ENCODE results near the gene SH3PXD2A.

SH3PXD2A gene

GRCh38 chr10:103629581-103629980 is 225.8 kb downstream of the SH3PXD2A start:
- DNase-seq, result no peak

GRCh38 chr10:103627893-103628292 is 227.5 kb downstream of the SH3PXD2A start:
- no peak for DNase-seq

- DNase-seq, result no peak
Measured at GRCh38 chr10:103627111-103627892, 228.1 kb downstream of the SH3PXD2A start.

- DNase-seq, result no peak
Measured at GRCh38 chr10:103626178-103626577, 229.2 kb downstream of the SH3PXD2A start.

GRCh38 chr10:103622935-103623574 is 232.3 kb downstream of the SH3PXD2A start:
- no peak for DNase-seq

GRCh38 chr10:103622286-103622685 is 233.1 kb downstream of the SH3PXD2A start:
- DNase-seq, result no peak

- DNase-seq, result no peak
Measured at GRCh38 chr10:103621783-103622125, 233.6 kb downstream of the SH3PXD2A start.

GRCh38 chr10:103620891-103621782 is 234.2 kb downstream of the SH3PXD2A start:
- DNase-seq, result no peak

- no peak for DNase-seq
Measured at GRCh38 chr10:103620352-103620740, 235.0 kb downstream of the SH3PXD2A start.

GRCh38 chr10:103619424-103620351 is 235.7 kb downstream of the SH3PXD2A start:
- no peak for DNase-seq

GRCh38 chr10:103618575-103619423 is 236.6 kb downstream of the SH3PXD2A start:
- no peak for DNase-seq

- DNase-seq, result no peak
Measured at GRCh38 chr10:103617602-103618385, 237.6 kb downstream of the SH3PXD2A start.

GRCh38 chr10:103616705-103617601 is 238.4 kb downstream of the SH3PXD2A start:
- DNase-seq, result no peak

GRCh38 chr10:103614306-103615158 is 240.8 kb downstream of the SH3PXD2A start:
- DNase-seq, result no peak

GRCh38 chr10:103613616-103614015 is 241.8 kb downstream of the SH3PXD2A start:
- DNase-seq, result no peak

GRCh38 chr10:103612462-103613365 is 242.7 kb downstream of the SH3PXD2A start:
- no peak for DNase-seq

- no peak for DNase-seq
Measured at GRCh38 chr10:103610921-103611511, 244.4 kb downstream of the SH3PXD2A start.
